Heart left ventricle (tissue), 13 donors: ENCODE data around the gene RELCH.

Experiments
- CTCF ChIP-seq, 12 donors: fragments of 200-600 bp; sonication (generic) in 4 of 12; IDR thresholded peaks; one replicate each; pipeline versions ENCODE4 v1.5.0 to v1.8.0; 2018 to 2022; ENCODE audit warnings: antibody characterized with exemption in 12 of 12, mild to moderate bottlenecking in 5 of 12
- POLR2A ChIP-seq, 2 donors: fragments of 450-650 bp; IDR thresholded peaks; one replicate each; pipeline ENCODE4 v1.6.1; 2017; ENCODE audit warnings: antibody characterized with exemption in 2 of 2, mild to moderate bottlenecking in 2 of 2, moderate library complexity in 2 of 2
- donor health status: ischemic (EF 13 %, LVEDD 7.1; RV severe dilation, severe dysfunction).
- donor health status: DM: no; HTN: yes; CAD: no.
- donor health status: DM: no; HTN: no; CAD: no.
- donor health status: ischemic (EF 25% LVEDD 6.9; RV normal size, moderate dysfunction).
- donor health status: ischemic (EF 25% LVEDD 5.7; RV mildly dilated, moderate dysfunction).
- donor health status: ischemic (EF 35%, LVEDD 5.7; RV mildly dilated, moderate dysfunction).
- donor health status: nonischemic (EF 11% LVEDD 7.7; RV severe dilation, severe dysfunction).
- donor health status: DM: yes; HTN: yes; CAD: no.
- donor health status: PGD.
- donor health status: ischemic (EF 29% LVEDD 5.4; RV normal size, mild dysfunction).
- donor health status: nonischemic (EF 23%, LVEDD 6.1; RV moderate dilation, normal function).

GRCh38 chr18:62332431-62332830, 145.4 kb downstream of the RELCH start:
- no peak for TF ChIP-seq POLR2A (IDR thresholded peaks at IDR 0.05)
- no peak for TF ChIP-seq CTCF (IDR thresholded peaks at IDR 0.05)
